ENCODE data around the gene HAVCR1.

GRCh38 chr5:157033071-157033583 is 25.8 kb downstream of the HAVCR1 start:
- TF ChIP-seq ZFHX2 (tag by site-specific recombination; conservative IDR thresholded peaks at IDR 0.05) (no peak), ZNF311 (tag by site-specific recombination; IDR thresholded peaks at IDR 0.05; ENCODE audit: borderline replicate concordance) (no peak), ZSCAN16 (tag by site-specific recombination; IDR thresholded peaks at IDR 0.05) (no peak), FEZF1 (tag by site-specific recombination; IDR thresholded peaks at IDR 0.05) (no peak), CTCF (tag by site-specific recombination; IDR thresholded peaks at IDR 0.05) (no peak), ZBTB7A (tag by site-specific recombination; IDR thresholded peaks at IDR 0.05; ENCODE audit: low read depth) (no peak), ZNF132 (tag by site-specific recombination; IDR thresholded peaks at IDR 0.05; ENCODE audit: borderline replicate concordance) (no peak), ZNF354C (tag by site-specific recombination; IDR thresholded peaks at IDR 0.05; ENCODE audit: borderline replicate concordance, low read depth) (no peak), ZNF449 (tag by site-specific recombination; IDR thresholded peaks at IDR 0.05) (no peak), ZNF747 (tag by site-specific recombination; IDR thresholded peaks at IDR 0.05) (no peak)
- TF ChIP-seq, protein P1, sequence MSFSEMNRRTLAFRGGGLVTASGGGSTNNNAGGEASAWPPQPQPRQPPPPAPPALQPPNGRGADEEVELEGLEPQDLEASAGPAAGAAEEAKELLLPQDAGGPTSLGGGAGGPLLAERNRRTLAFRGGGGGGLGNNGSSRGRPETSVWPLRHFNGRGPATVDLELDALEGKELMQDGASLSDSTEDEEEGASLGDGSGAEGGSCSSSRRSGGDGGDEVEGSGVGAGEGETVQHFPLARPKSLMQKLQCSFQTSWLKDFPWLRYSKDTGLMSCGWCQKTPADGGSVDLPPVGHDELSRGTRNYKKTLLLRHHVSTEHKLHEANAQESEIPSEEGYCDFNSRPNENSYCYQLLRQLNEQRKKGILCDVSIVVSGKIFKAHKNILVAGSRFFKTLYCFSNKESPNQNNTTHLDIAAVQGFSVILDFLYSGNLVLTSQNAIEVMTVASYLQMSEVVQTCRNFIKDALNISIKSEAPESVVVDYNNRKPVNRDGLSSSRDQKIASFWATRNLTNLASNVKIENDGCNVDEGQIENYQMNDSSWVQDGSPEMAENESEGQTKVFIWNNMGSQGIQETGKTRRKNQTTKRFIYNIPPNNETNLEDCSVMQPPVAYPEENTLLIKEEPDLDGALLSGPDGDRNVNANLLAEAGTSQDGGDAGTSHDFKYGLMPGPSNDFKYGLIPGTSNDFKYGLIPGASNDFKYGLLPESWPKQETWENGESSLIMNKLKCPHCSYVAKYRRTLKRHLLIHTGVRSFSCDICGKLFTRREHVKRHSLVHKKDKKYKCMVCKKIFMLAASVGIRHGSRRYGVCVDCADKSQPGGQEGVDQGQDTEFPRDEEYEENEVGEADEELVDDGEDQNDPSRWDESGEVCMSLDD (tag by site-specific recombination; IDR thresholded peaks at IDR 0.05) = no peak
- TF ChIP-seq, protein P2, sequence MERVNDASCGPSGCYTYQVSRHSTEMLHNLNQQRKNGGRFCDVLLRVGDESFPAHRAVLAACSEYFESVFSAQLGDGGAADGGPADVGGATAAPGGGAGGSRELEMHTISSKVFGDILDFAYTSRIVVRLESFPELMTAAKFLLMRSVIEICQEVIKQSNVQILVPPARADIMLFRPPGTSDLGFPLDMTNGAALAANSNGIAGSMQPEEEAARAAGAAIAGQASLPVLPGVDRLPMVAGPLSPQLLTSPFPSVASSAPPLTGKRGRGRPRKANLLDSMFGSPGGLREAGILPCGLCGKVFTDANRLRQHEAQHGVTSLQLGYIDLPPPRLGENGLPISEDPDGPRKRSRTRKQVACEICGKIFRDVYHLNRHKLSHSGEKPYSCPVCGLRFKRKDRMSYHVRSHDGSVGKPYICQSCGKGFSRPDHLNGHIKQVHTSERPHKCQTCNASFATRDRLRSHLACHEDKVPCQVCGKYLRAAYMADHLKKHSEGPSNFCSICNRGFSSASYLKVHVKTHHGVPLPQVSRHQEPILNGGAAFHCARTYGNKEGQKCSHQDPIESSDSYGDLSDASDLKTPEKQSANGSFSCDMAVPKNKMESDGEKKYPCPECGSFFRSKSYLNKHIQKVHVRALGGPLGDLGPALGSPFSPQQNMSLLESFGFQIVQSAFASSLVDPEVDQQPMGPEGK (tag by site-specific recombination; IDR thresholded peaks at IDR 0.05) = no peak
